ENCODE results near the gene MAN2A2. TPM values are rescaled to one million over a fixed set of nuclear protein-coding genes. Genes with fewer than 3 reads are reported as not detected.

The MAN2A2 gene
- total RNA-seq, 1 experiment from 2014 or later, result 27.4 TPM

DNA sequence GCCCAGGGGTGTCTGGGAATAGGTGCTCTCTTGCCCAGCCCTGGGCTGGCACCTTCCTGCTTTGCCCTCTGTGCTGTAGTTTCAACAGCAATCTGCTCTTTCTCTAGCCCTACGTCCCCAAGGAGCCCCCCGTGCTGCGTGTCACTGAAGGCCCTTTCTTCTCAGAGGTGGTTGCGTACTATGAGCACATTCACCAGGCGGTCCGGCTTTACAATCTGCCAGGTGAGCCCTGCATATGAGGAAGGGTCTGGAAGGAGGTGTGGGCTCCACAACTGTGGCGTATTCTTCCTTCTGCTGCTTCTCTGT is 9.6 kb downstream of the MAN2A2 start:
- Histone ChIP-seq H3K18ac (ENCODE audit: insufficient read length, low read depth, low read length) (no peak overlapping the region), H3K9me3 (ENCODE audit: control insufficient read depth, low read depth, low read length) (no peaks in the 10 kb centered on the region), H2BK5ac (ENCODE audit: insufficient read length, low read length) (no peak overlapping the region), H2BK120ac (ENCODE audit: low read depth, low read length, poor library complexity, severe bottlenecking) (no peak overlapping the region), H3K9ac (ENCODE audit: extremely low read depth, insufficient read length, low read length) (no peak overlapping the region), H4K20me1 (ENCODE audit: control insufficient read depth, insufficient read depth, insufficient read length) (no peaks in the 10 kb centered on the region), H3K4me1 (ENCODE audit: insufficient read depth, low read length) (no peaks in the 10 kb centered on the region), H4K91ac (ENCODE audit: insufficient read length, low read depth, low read length) (no peak overlapping the region), H2BK12ac (ENCODE audit: insufficient read length, low read depth, low read length) (no peak overlapping the region), H2BK15ac (ENCODE audit: low read depth, low read length) (no peak overlapping the region), H3T11ph (ENCODE audit: low read length) (no peak overlapping the region), H3K23me2 (ENCODE audit: insufficient read length, low read depth, low read length, poor library complexity, severe bottlenecking) (no peaks in the 10 kb centered on the region), H3K23ac (ENCODE audit: insufficient read length, low read depth, low read length) (no peak overlapping the region), H2AFZ (ENCODE audit: low read length) (no peak overlapping the region), H2BK20ac (ENCODE audit: low read depth, low read length, poor library complexity, severe bottlenecking) (no peak overlapping the region), H3K4me2 (ENCODE audit: insufficient read depth, insufficient read length, low read length) (no peak overlapping the region), H3K79me1 (ENCODE audit: insufficient read depth, low read depth, low read length, poor library complexity, severe bottlenecking) (no peaks in the 10 kb centered on the region), H3K27ac (ENCODE audit: insufficient read length, low read depth, low read length) (no peak overlapping the region), H3K79me2 (ENCODE audit: insufficient read depth, low read length) (no peaks in the 10 kb centered on the region), H4K8ac (replicated peaks; ENCODE audit: insufficient read length, low read depth, low read length) (no peak overlapping the region), H2AK5ac (ENCODE audit: insufficient read length, low read length) (no peak overlapping the region), H3K27me3 (ENCODE audit: insufficient read depth, low read length) (no peaks in the 10 kb centered on the region), H3K56ac (ENCODE audit: insufficient read length, low read depth, low read length) (no peak overlapping the region), H3K14ac (ENCODE audit: insufficient read depth, low read length) (no peak overlapping the region), H4K5ac (ENCODE audit: insufficient read length, low read depth, low read length) (no peak overlapping the region), H3K4ac (ENCODE audit: low read depth, low read length) (no peak overlapping the region)
- Mint-ChIP-seq H3K27me3 (ENCODE audit: low read depth) (no peaks in the 10 kb centered on the region), H3K27ac (no peak overlapping the region; a peak in 1 of 7 replicates), H3K4me1 (peaks cover 3 to 8% of the 10 kb centered on the region in 2 experiments; a peak in 2 of 4 replicates), H3K36me3 (ENCODE audit: insufficient read depth in 1 of 3, low read depth in 3 of 3) (peaks cover 2 to 46% (median 7%) of the 10 kb centered on the region in 3 experiments; a peak in 5 of 7 replicates), H3K4me3 (no peak overlapping the region), H3K9me3 (no peaks in the 10 kb centered on the region)
- DNase-seq, result no peak
- TF ChIP-seq CTCF (conservative IDR thresholded peaks at IDR 0.05), result no peak
- WGBS (ENCODE audit: extremely low coverage, insufficient read length, low lambda C conversion rate), result no CpG with 5 or more reads among the region's 7 CpGs

All from H9 (cell line).